Body of pancreas (tissue), 4 donors: ENCODE data around the gene EIF2S3. TPM values are rescaled to one million over a fixed set of nuclear protein-coding genes. Genes with fewer than 3 reads are reported as not detected.

Source experiments
- ATAC-seq: fragments of 150-250 bp; one replicate; pipeline ENCODE4 v1.9.1; 2016
- DNase-seq, 4 donors: peaks; one replicate each; pipeline ENCODE4 v3.0.0-alpha.2; 2019
- H3K27ac ChIP-seq, 4 donors: fragments of 200-600 bp; sonication (generic); 1 replicate in 3 of 4; 2 replicates in 1 of 4; pipeline versions ENCODE4 v1.5.1 to v1.6.1; 2016 to 2019; ENCODE audit warnings: mild to moderate bottlenecking in 1 of 4, mixed read lengths in 1 of 4, moderate library complexity in 1 of 4
- H3K27me3 ChIP-seq, 2 donors: fragments of 200-600 bp; sonication (generic); one replicate each; pipeline ENCODE4 v1.6.0; 2016; ENCODE audit warnings: mild to moderate bottlenecking in 1 of 2
- H3K36me3 ChIP-seq, 2 donors: fragments of 200-600 bp; sonication (generic); replicated peaks in 1 of 2; 2 replicates each; pipeline ENCODE4 v1.5.1; 2016; ENCODE audit warnings: low read depth in 2 of 2; ENCODE audit not compliant: insufficient read depth in 1 of 2
- H3K4me1 ChIP-seq: fragments of 200-600 bp; sonication (generic); one replicate; pipeline ENCODE4 v1.6.0; 2016
- H3K4me3 ChIP-seq, 2 donors: fragments of 200-600 bp; sonication (generic); 1 replicate in 1 of 2; 2 replicates in 1 of 2; pipeline ENCODE4 v1.5.1; 2016 to 2019
- H3K9me3 ChIP-seq, 3 donors: fragments of 200-600 bp; sonication (generic); 1 replicate in 2 of 3; 2 replicates in 1 of 3; pipeline ENCODE4 v1.5.1; 2016
- POLR2A ChIP-seq, 3 donors: fragments of 450-650 bp; IDR thresholded peaks; one replicate each; pipeline ENCODE4 v1.6.1; 2016; ENCODE audit warnings: antibody characterized with exemption in 3 of 3, mild to moderate bottlenecking in 2 of 3
- WGBS, 2 donors: methylation state at CpG; one replicate each; pipeline ENCODE4 v1.1.5; 2017; 5-methylcytosine and 5-hydroxymethylcytosine counted together
- intact Hi-C: fragments of 100-400 bp; cut with DNase I; formaldehyde crosslinking; loops from one replicate; pipeline ENCODE4 v1.15.1; 2023
- total RNA-seq, 2 donors: library from RNA; depleted of rRNA; stranded (reverse); fragments of >200 nt; gene quantifications; one replicate each; pipeline ENCODE4 v1.1.0, GENCODE V29; 2016
- TF ChIP-seq, protein P1 (sequence below), 7 experiments: fragments of 450-650 bp in 4 of 7; fragments of 200-600 bp in 3 of 7; sonication (generic) in 3 of 7; IDR thresholded peaks; one replicate each; pipeline ENCODE4 v1.5.1; 2016 to 2019; ENCODE audit warnings: antibody characterized with exemption in 7 of 7

Gene EIF2S3
- total RNA-seq, 2 donors from 2014 or later: 49.1 to 105 TPM

DNA sequence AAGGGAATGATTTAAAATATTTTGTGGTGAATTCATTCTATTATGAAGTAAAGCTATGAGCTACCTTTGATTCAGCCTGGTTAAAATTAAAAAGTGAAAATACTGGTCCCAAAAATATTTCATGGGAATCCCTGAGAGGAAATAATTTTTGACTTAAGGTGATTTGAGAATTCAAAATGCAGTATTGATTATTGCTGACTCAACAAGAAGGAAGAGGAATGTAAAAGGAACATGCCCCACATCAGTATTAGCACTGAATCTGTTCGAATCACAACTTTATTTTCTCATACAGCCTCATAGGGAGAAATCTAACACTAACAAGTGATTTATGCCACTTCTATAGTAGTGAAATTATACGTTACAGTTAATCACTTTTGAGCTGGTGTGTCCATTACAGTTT is 27.7 kb downstream of the EIF2S3 start:
- no peak for ATAC-seq

GRCh38 chrX:24085101-24085500 is 30.3 kb downstream of the EIF2S3 start:
- no peak overlapping the region for H3K27ac ChIP-seq
- intact Hi-C loops: no loop called here
- TF ChIP-seq, protein P1, sequence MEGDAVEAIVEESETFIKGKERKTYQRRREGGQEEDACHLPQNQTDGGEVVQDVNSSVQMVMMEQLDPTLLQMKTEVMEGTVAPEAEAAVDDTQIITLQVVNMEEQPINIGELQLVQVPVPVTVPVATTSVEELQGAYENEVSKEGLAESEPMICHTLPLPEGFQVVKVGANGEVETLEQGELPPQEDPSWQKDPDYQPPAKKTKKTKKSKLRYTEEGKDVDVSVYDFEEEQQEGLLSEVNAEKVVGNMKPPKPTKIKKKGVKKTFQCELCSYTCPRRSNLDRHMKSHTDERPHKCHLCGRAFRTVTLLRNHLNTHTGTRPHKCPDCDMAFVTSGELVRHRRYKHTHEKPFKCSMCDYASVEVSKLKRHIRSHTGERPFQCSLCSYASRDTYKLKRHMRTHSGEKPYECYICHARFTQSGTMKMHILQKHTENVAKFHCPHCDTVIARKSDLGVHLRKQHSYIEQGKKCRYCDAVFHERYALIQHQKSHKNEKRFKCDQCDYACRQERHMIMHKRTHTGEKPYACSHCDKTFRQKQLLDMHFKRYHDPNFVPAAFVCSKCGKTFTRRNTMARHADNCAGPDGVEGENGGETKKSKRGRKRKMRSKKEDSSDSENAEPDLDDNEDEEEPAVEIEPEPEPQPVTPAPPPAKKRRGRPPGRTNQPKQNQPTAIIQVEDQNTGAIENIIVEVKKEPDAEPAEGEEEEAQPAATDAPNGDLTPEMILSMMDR (IDR thresholded peaks at IDR 0.05): no peak
- no peak for TF ChIP-seq POLR2A (IDR thresholded peaks at IDR 0.05)
- H3K36me3 ChIP-seq: no peaks in the 10 kb centered on the region
- ATAC-seq (no peak), DNase-seq (no peak)
- WGBS, 2 donors: 72 to 78% methylated on average over 5 to 6 of the region's 6 CpGs
- no peak overlapping the region for H3K4me3 ChIP-seq
- no peaks in the 10 kb centered on the region for H3K4me1 ChIP-seq
- H3K27me3 ChIP-seq: no peaks in the 10 kb centered on the region
- no peaks in the 10 kb centered on the region for H3K9me3 ChIP-seq

More for the DNA sequence above, 27.7 kb downstream of the EIF2S3 start:
- no peaks in the 10 kb centered on the region for H3K9me3 ChIP-seq
- no peak overlapping the region for H3K4me3 ChIP-seq
- no peak for TF ChIP-seq POLR2A (IDR thresholded peaks at IDR 0.05)
- TF ChIP-seq, protein P1 (IDR thresholded peaks at IDR 0.05): no peak
- WGBS, 2 donors: 77 to 87% methylated on average over 2 of the region's 2 CpGs
- no peaks in the 10 kb centered on the region for H3K4me1 ChIP-seq
- intact Hi-C loops: no loop called here
- no peaks in the 10 kb centered on the region for H3K36me3 ChIP-seq
- no peak for DNase-seq
- H3K27me3 ChIP-seq: no peaks in the 10 kb centered on the region
- H3K27ac ChIP-seq: no peak overlapping the region

DNA sequence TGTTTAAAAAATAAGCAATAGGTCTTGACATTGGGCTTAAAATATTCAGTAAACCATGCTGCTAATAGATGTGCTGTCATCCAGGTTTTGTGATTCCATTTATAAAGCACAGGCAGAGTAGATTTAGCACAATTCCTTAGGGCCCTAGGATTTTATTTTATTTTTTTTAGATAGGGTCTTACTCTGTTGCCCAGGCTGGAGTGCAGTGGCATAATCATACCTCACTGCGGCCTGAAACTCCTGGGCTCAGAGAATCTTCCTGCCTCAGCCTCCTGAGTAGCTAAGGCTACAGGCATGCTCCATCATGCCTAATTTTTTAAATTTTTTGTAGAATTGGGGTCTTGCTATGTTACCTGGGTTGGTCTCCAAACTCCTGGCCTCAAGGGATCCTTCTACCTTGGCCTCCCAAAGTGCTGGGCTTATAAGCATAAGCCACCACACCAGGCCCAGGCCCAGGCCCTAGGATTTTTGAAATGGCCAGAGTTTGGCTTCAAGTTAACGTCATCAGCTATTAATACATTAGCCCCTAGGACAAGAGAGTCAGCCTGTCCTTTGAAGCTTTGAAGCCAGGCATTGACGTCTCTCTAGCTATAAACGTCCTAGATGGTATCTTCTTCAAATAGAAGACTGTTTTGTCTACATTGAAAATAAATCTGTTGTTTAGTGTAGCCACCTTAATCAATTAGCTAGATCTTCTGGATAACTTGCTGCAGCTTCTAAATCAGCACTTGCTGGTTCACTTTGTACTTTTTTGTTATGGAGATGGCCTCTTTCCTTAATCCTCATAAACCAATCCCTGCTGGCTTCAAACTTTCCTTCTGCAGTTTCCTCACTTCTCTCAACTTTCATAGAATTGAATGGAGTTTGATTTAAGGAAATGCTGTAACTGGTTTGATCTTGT is 35.8 kb downstream of the EIF2S3 start:
- 46 to 50% methylated on average over 3 to 4 of the region's 4 CpGs for WGBS, 2 donors
- no peaks in the 10 kb centered on the region for H3K36me3 ChIP-seq
- ATAC-seq: no peak
- H3K4me1 ChIP-seq: no peaks in the 10 kb centered on the region
- H3K27me3 ChIP-seq: no peaks in the 10 kb centered on the region
- intact Hi-C loops: no loop called here
- H3K27ac ChIP-seq: no peak overlapping the region
- H3K4me3 ChIP-seq: no peak overlapping the region
- DNase-seq: no peak
- TF ChIP-seq, protein P1 (IDR thresholded peaks at IDR 0.05): no peak
- no peak for TF ChIP-seq POLR2A (IDR thresholded peaks at IDR 0.05)
- no peaks in the 10 kb centered on the region for H3K9me3 ChIP-seq

- Histone ChIP-seq H3K27me3 (no peaks in the 10 kb centered on the region), H3K4me3 (no peak overlapping the region), H3K27ac (no peak overlapping the region), H3K4me1 (no peaks in the 10 kb centered on the region), H3K9me3 (no peaks in the 10 kb centered on the region), H3K36me3 (no peaks in the 10 kb centered on the region)
- intact Hi-C loops: no loop called here
- WGBS, 2 donors: 92% methylated on average over 3 to 8 of the region's 12 CpGs
- no peak for DNase-seq
- ATAC-seq: no peak
- TF ChIP-seq, protein P1 (IDR thresholded peaks at IDR 0.05): no peak
Observed at GRCh38 chrX:24093746-24094145, 39.0 kb downstream of the EIF2S3 start.
